ENCODE data around the gene LOXHD1.

Gene LOXHD1

DNA sequence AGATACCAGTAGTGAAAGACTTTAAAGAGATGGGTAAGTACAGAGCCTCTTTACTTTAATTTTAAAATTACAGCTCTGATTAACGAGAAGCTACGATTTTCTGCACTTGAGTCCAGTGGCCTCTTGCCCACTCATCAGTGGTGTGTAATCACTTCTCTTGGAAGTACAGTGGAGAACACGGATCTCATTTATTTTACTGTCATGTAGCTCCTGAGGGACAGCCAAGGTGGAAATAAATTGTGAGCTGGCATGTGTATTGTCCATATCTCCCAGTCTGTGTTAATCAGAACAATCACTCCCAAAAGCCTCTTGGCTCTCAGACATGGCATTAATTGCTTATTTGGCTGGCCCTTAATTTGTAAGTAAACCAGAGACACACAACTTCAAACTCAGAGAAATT lies 69.4 kb downstream of the LOXHD1 start:
- DNase-seq (no peak), ATAC-seq (no peak)
- H3K27ac Mint-ChIP-seq: no peak overlapping the region
- peaks cover 4% of the 10 kb centered on the region for H3K27me3 Mint-ChIP-seq
- no peaks in the 10 kb centered on the region for H3K9me3 Mint-ChIP-seq
- H3K4me3 Mint-ChIP-seq: no peak overlapping the region
- H3K36me3 Mint-ChIP-seq (ENCODE audit: low read depth): no peaks in the 10 kb centered on the region
- no peaks in the 10 kb centered on the region for H3K4me1 Mint-ChIP-seq

DNA sequence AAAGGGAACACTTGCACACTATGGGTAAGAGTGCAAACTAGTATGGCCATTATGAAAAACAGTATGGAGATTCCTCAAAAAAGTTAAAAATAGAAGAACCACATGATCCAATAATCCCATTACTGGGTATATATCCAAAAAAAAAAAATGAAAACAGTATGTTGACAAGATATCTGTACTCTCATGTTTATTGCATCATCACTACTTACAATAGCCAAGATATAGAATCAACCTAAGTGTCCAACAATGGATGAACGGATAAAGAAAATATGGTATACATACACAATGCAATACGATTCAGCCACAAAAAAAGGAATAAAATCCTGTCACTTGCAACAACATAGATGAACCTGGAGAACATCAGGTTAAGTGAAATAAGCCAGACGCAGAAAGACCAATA lies 73.3 kb downstream of the LOXHD1 start:
- Mint-ChIP-seq H3K27ac (no peak overlapping the region), H3K36me3 (ENCODE audit: low read depth) (peaks cover 3% of the 10 kb centered on the region), H3K4me3 (no peak overlapping the region), H3K9me3 (peaks cover 24% of the 10 kb centered on the region), H3K4me1 (no peaks in the 10 kb centered on the region), H3K27me3 (peaks cover 11% of the 10 kb centered on the region)
- ATAC-seq: no peak
- DNase-seq: no peak

DNA sequence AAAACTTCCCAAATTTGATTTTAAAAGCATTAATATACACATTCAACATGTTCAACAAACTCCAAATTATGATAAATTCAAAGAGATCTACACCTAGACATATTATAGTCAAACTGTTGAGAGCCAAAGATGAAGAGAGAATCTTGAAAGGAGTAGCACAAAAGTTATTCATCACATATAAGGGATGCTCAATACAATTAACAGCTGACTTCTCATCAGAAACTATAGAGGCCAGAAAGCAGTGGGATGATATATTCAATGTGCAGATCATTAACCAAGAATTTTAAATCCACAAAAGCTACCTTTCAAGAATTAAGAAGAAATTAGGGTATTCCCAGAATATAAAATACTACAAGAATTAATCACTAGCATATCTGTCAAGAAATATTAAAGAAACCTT lies 75.4 kb downstream of the LOXHD1 start:
- DNase-seq (no peak), ATAC-seq (no peak)
- no peaks in the 10 kb centered on the region for H3K4me1 Mint-ChIP-seq
- peaks cover 24% of the 10 kb centered on the region for H3K9me3 Mint-ChIP-seq
- H3K4me3 Mint-ChIP-seq: no peak overlapping the region
- H3K27ac Mint-ChIP-seq: no peak overlapping the region
- peaks cover 11% of the 10 kb centered on the region for H3K27me3 Mint-ChIP-seq
- peaks cover 3% of the 10 kb centered on the region for H3K36me3 Mint-ChIP-seq (ENCODE audit: low read depth)

DNA sequence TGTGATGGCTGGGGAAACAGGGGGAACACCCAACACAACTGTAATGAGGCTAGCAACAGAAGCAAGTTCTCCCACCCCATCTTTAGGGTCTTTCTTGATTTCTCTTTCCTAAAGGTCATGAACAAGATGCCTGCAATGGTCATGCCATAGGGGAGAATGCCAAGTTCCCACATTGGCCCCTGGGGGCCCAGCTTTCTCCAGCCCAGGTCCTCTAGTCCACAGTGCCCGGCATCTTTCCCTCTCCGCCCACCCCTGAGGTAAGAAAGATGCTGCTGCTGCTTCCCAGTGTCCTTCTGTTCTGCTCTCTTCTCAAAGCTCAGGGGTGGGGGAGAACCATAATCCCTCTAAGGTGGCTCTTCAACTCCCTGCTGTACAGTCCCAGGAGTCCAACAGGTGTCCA lies 78.0 kb downstream of the LOXHD1 start:
- ATAC-seq (no peak), DNase-seq (no peak)

DNA sequence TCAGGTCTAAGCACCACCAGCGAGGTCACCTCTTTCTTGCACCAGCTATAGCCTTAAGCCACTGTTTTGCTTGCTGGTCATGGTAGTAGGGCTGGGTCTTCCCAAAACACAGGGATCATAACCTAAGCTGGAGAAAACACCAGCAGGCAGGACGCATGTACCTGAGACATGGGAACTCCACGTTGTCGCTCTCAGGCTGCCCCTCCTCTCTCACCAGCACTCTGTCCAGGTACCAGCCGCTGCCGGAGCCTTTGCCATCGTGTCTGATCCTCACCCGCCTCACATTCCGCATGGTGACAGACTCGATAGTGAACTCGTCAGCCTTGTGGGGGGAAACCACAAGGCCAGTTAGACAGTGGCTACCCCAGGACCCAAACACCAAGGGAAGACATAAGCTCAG lies 79.5 kb downstream of the LOXHD1 start:
- no peak overlapping the region for H3K4me3 Mint-ChIP-seq
- no peaks in the 10 kb centered on the region for H3K4me1 Mint-ChIP-seq
- H3K9me3 Mint-ChIP-seq: peaks cover 24% of the 10 kb centered on the region
- peaks cover 9% of the 10 kb centered on the region for H3K27me3 Mint-ChIP-seq
- peaks cover 3% of the 10 kb centered on the region for H3K36me3 Mint-ChIP-seq (ENCODE audit: low read depth)
- ATAC-seq (no peak), DNase-seq (no peak)
- H3K27ac Mint-ChIP-seq: no peak overlapping the region

More for the DNA sequence above, 78.0 kb downstream of the LOXHD1 start:
- Mint-ChIP-seq H3K27ac (no peak overlapping the region), H3K9me3 (peaks cover 24% of the 10 kb centered on the region), H3K27me3 (peaks cover 11% of the 10 kb centered on the region), H3K4me3 (no peak overlapping the region), H3K36me3 (ENCODE audit: low read depth) (peaks cover 3% of the 10 kb centered on the region), H3K4me1 (no peaks in the 10 kb centered on the region)

DNA sequence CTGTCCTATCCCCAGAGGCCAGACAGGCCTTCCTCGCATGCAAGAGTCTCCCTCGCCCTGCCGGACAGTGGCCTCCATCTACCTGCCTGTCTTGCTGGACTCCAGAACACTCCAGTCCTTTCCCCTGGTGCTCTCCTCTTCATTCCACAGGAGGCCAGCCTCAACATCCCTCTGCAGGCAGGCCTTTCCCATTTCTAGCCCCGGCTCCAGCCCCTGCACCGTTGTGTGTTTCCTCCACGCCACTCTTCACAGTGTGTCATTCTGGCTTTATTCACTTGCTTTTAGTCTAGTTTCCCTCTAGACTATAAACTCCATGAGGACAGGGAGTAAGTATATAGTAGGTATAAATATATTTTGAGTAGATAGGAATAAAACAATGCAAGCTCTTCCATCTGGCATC lies 81.2 kb downstream of the LOXHD1 start:
- H3K4me3 Mint-ChIP-seq: no peak overlapping the region
- ATAC-seq (no peak), DNase-seq (no peak)
- H3K9me3 Mint-ChIP-seq: peaks cover 12% of the 10 kb centered on the region
- H3K4me1 Mint-ChIP-seq: no peaks in the 10 kb centered on the region
- peaks cover 5% of the 10 kb centered on the region for H3K27me3 Mint-ChIP-seq
- no peak overlapping the region for H3K27ac Mint-ChIP-seq
- H3K36me3 Mint-ChIP-seq (ENCODE audit: low read depth): no peaks in the 10 kb centered on the region

DNA sequence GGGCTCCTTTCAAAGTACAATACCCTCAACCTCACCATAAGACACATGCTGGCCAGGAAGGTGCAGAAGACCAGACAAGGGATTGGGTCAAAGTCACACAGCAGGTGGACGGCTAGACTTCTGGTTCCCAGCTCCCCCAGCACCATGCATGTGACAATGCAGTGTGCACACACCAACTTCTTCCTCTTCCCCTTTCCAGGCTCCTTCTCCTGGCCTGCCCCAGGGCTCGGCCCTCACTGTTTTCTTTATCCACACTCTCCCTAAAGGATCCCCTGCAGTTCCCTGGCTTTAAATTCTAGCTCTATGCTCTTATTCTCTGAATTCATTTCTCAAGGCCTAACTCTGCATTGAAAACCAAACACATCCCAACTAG lies 82.3 kb downstream of the LOXHD1 start:
- ATAC-seq: no peak
- no peak overlapping the region for H3K4me3 Mint-ChIP-seq
- DNase-seq: no peak
- H3K27me3 Mint-ChIP-seq: peaks cover 2% of the 10 kb centered on the region
- H3K36me3 Mint-ChIP-seq (ENCODE audit: low read depth): no peaks in the 10 kb centered on the region
- peaks cover 2% of the 10 kb centered on the region for H3K9me3 Mint-ChIP-seq
- H3K4me1 Mint-ChIP-seq: no peaks in the 10 kb centered on the region
- H3K27ac Mint-ChIP-seq: no peak overlapping the region

DNA sequence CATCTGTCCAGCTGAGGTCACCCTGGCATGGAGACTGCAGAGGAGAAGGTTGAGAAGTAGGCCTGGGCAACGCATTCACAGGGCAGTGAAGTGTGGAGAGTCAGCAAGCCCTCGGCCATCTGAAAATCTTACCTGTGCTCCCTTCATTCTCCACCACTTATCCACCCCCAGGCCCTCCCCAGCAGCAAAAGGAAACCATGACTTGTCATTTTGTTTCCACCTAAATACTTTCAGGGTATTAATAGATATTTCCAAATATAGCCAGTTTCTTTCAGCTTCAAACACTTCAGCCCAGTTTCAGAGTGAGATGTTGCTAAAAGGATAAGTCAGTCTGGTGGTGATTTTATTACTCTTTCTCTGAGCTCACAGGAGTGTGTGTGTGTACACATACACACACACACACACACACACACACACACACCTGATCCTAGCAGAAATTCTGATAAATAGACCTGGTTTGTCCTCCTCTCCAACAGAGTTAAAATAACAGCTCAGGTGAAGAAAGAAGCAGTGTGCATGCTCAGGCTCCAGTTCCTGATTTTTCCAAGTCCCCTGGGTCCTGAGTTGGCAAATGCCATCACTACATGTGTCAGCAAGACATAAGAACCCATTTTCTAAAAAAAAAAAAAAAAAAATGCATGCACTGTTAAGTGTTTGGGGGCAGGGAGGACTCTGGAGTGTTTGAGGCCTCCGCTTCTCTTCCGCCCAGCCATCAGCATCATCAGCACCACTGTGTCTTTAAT lies 82.8 kb downstream of the LOXHD1 start:
- ATAC-seq: no peak

DNA sequence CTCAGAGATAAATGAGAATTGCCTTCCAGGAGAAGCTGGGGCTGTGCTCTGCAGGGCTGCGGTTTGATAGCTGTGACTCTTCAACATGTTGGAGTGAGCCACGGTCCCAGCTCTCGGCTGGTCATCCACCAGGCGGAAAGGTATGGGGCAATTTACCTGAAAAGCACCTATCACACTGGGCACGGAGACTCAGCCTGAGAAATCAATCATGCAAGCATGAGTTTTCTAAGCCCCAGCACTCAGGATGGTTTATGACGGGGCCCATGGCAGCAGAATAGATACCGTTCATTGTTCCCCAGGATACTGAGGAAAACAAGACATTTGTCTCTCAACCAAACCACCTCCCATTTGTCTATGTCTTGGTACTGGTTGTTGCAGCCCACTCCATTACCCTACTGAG lies 83.9 kb downstream of the LOXHD1 start:
- H3K4me1 Mint-ChIP-seq: no peaks in the 10 kb centered on the region
- H3K27ac Mint-ChIP-seq: no peak overlapping the region
- H3K4me3 Mint-ChIP-seq: no peak overlapping the region
- ATAC-seq: no peak
- no peaks in the 10 kb centered on the region for H3K9me3 Mint-ChIP-seq
- DNase-seq: no peak
- H3K27me3 Mint-ChIP-seq: no peaks in the 10 kb centered on the region
- no peaks in the 10 kb centered on the region for H3K36me3 Mint-ChIP-seq (ENCODE audit: low read depth)

More for the DNA sequence above, 82.8 kb downstream of the LOXHD1 start:
- Mint-ChIP-seq H3K27me3 (peaks cover 1% of the 10 kb centered on the region), H3K4me1 (no peaks in the 10 kb centered on the region), H3K27ac (no peak overlapping the region), H3K9me3 (no peaks in the 10 kb centered on the region), H3K36me3 (ENCODE audit: low read depth) (no peaks in the 10 kb centered on the region), H3K4me3 (no peak overlapping the region)
- DNase-seq: no peak

DNA sequence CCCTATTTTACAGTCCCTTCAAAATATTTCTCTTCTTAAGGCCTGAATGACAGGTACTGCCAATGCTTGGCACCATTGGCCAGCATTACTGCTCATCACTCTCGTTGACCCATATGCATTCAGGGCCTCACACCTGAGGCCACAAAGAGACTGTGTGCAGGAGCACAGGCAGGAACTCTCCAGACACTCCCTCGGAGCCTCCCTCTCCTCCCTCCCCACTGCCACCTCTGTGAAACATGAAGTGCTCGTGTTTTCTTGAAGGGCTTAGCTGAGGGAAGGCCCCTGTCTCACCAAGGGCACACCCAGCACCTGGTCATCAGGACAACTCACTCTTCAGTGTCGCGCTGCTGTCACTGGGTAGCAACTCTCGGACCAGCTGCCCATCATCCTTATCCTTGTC lies 85.3 kb downstream of the LOXHD1 start:
- no peaks in the 10 kb centered on the region for H3K36me3 Mint-ChIP-seq (ENCODE audit: low read depth)

DNA sequence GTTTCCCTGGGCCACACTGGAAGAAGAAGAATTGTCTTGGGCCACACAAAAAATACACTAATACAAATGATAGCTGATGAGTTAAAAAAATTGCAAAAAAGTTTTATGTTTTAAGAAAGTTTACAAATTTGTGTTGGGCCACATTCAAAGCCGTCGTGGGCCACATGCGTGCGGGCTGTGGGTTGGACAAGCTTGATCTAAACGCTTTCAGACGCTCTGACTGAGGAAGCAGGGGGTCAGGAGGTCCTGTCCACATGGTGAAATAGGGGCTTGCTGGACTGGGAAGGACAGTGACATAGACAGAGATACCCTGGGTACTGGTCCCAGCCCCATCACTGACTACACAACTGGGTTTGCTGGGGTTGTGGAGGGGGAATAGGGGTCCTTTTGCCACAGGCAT lies 86.4 kb downstream of the LOXHD1 start:
- no peak for ATAC-seq
- H3K9me3 Mint-ChIP-seq: no peaks in the 10 kb centered on the region
- no peak overlapping the region for H3K27ac Mint-ChIP-seq
- DNase-seq: no peak
- H3K36me3 Mint-ChIP-seq (ENCODE audit: low read depth): no peaks in the 10 kb centered on the region
- no peak overlapping the region for H3K4me3 Mint-ChIP-seq
- peaks cover 3% of the 10 kb centered on the region for H3K27me3 Mint-ChIP-seq
- no peaks in the 10 kb centered on the region for H3K4me1 Mint-ChIP-seq

More for the DNA sequence above, 85.3 kb downstream of the LOXHD1 start:
- ATAC-seq: no peak
- H3K9me3 Mint-ChIP-seq: no peaks in the 10 kb centered on the region
- no peaks in the 10 kb centered on the region for H3K4me1 Mint-ChIP-seq
- peaks cover 3% of the 10 kb centered on the region for H3K27me3 Mint-ChIP-seq
- H3K4me3 Mint-ChIP-seq: no peak overlapping the region
- H3K27ac Mint-ChIP-seq: no peak overlapping the region
- DNase-seq: no peak

DNA sequence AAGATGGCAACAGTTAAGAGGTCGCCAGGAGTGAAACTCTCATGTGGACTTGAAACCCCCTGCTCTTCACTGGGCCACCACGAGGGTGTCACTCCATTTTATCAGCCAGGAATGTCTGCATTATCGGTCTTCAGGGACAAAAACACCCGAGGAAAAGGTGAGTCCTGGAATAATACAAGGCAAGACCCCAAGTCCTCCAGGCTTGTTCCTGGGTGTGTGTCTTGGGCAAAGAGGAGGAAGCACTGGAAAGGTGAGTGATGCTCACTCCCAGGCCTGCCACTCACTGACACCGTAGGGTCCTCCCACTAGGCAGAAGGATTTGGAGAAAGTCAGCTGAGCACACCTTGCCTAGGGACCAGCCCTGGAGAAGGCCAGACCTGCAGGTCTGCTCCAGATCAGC lies 86.9 kb downstream of the LOXHD1 start:
- Mint-ChIP-seq H3K9me3 (no peaks in the 10 kb centered on the region), H3K4me3 (no peak overlapping the region), H3K4me1 (no peaks in the 10 kb centered on the region), H3K36me3 (ENCODE audit: low read depth) (no peaks in the 10 kb centered on the region), H3K27me3 (peaks cover 3% of the 10 kb centered on the region), H3K27ac (no peak overlapping the region)
- ATAC-seq (no peak), DNase-seq (no peak)

DNA sequence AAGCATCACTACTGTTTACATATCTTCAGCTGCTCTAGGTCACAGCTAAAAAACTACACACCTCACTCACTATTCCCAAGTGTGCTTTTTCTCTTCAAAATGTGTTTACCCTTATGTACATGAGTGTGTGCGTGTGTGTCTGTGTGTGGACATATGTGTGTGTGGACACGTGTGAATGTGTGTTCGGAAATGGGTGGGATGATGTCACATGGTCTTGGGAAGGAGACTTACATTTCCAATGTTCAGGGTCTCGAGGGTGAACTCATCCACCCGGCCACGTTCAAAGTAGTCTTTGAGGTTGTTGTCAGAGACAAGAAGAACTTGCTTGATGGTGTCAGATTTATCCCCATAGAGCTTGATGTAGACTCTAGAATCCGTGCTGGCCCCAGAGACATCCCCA lies 87.8 kb downstream of the LOXHD1 start:
- Mint-ChIP-seq H3K36me3 (ENCODE audit: low read depth) (no peaks in the 10 kb centered on the region), H3K27me3 (peaks cover 3% of the 10 kb centered on the region), H3K27ac (no peak overlapping the region), H3K9me3 (no peaks in the 10 kb centered on the region), H3K4me1 (no peaks in the 10 kb centered on the region), H3K4me3 (no peak overlapping the region)
- no peak for ATAC-seq
- no peak for DNase-seq

DNA sequence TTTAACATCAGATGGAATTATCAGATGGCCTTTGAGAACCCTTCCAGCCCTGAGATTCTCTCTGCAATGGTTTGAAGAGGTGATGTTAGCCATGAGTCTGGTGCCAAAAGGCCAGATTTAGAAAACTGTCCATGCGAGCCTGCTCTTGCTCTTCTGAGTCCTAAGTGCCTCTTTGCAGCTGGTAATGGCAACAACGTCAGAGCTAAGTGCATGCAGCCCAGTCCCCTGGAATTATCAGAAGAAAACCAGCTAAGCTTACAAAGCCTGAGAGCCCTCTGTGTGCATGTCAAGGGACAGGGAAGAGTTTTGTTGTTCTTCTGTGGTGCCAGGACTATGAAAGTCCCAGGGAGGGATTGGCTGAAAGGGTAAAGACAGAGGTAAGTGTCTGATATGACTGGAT lies 89.8 kb downstream of the LOXHD1 start:
- Mint-ChIP-seq H3K4me1 (no peaks in the 10 kb centered on the region), H3K27me3 (peaks cover 3% of the 10 kb centered on the region), H3K27ac (no peak overlapping the region), H3K9me3 (no peaks in the 10 kb centered on the region), H3K4me3 (no peak overlapping the region), H3K36me3 (ENCODE audit: low read depth) (no peaks in the 10 kb centered on the region)
- ATAC-seq (no peak), DNase-seq (no peak)

DNA sequence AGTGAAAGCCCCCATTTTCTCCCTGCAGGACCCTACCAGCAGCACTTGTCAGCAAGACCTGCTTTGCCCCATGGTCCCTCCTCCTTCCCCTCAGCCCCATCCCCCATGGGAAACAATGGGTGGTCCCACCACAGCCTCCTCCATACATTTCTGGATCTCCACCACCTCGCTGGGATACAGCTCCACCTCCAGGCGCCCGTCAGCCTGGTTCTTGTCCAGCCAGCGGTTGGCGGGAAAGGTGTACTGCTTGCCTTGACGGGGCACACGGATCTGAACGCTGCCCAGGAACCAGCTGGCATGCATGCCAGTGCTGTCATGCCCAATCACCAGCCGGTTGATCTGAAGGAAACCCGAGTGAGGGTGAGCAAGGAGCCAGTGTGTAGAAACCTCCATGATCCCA lies 90.9 kb downstream of the LOXHD1 start:
- no peak for DNase-seq
- H3K36me3 Mint-ChIP-seq (ENCODE audit: low read depth): no peaks in the 10 kb centered on the region
- no peak for ATAC-seq
- H3K27ac Mint-ChIP-seq: no peak overlapping the region
- no peak overlapping the region for H3K4me3 Mint-ChIP-seq
- H3K9me3 Mint-ChIP-seq: no peaks in the 10 kb centered on the region
- no peaks in the 10 kb centered on the region for H3K4me1 Mint-ChIP-seq
- peaks cover 3% of the 10 kb centered on the region for H3K27me3 Mint-ChIP-seq

DNA sequence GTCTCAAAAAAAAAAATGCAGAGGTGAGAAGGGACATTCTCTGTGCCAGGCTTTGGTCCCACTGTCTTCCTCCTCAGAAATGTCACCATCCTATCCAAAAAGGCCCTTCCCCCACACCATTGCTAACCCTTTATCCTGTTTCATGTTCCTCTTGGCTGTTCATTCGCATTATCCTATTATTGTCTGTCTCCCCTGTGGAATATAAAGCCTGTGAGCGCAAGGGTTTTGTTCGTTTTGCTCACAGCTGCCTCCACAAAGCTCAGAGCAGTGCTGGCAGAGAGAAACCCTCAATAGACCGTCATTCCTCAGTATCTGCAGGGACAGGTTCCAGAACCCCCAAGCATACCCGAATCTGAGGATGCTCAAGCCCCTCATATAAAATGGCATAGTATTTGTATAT lies 91.8 kb downstream of the LOXHD1 start:
- no peaks in the 10 kb centered on the region for H3K4me1 Mint-ChIP-seq
- peaks cover 3% of the 10 kb centered on the region for H3K27me3 Mint-ChIP-seq
- no peak overlapping the region for H3K27ac Mint-ChIP-seq
- H3K4me3 Mint-ChIP-seq: no peak overlapping the region
- H3K36me3 Mint-ChIP-seq (ENCODE audit: low read depth): no peaks in the 10 kb centered on the region
- ATAC-seq: no peak
- DNase-seq: no peak
- no peaks in the 10 kb centered on the region for H3K9me3 Mint-ChIP-seq

Data from activated naive CD8-positive, alpha-beta T cell treated with anti-CD3 and anti-CD28 coated beads, Interleukin-2, amount 50 U/mL, for 24 hours (primary cell).